Measurements from ENCODE around the gene APOBR.
"Not testable (repeated sequence)": the region's sequence is repeated elsewhere in the genome, so short reads cannot be mapped to it uniquely, and the experiment has no call there.

APOBR gene

GRCh38 chr16:28482026-28482425 lies 12.4 kb upstream of the APOBR start:
- in situ Hi-C loops (cut with MboI; ENCODE audit: low pct_unique_long_range_greater_than_20kb, low sequenced_read_pairs, unreplicated experiment): no loop called here
- TF ChIP-seq CTCF (IDR thresholded peaks at IDR 0.05; ENCODE audit: extremely low read depth, insufficient read depth, missing control alignments): no peak
- DNase-seq (ENCODE audit: low spot score): no peak

- DNase-seq (ENCODE audit: low spot score); in situ Hi-C loops (cut with MboI; ENCODE audit: low pct_unique_long_range_greater_than_20kb, low sequenced_read_pairs, unreplicated experiment): not testable (repeated sequence)
These were observed 11.1 kb upstream of the APOBR start for GRCh38 chr16:28483361-28483760.

- TF ChIP-seq CTCF (IDR thresholded peaks at IDR 0.05; ENCODE audit: extremely low read depth, insufficient read depth, missing control alignments): no peak
- no peak for DNase-seq (ENCODE audit: low spot score)
- in situ Hi-C loops (cut with MboI; ENCODE audit: low pct_unique_long_range_greater_than_20kb, low sequenced_read_pairs, unreplicated experiment): no loop called here
These were observed 8.2 kb upstream of the APOBR start for GRCh38 chr16:28486266-28486665.

GRCh38 chr16:28491230-28491969 lies 3.0 kb upstream of the APOBR start:
- TF ChIP-seq CTCF (IDR thresholded peaks at IDR 0.05; ENCODE audit: extremely low read depth, insufficient read depth, missing control alignments): no peak
- in situ Hi-C loops (cut with MboI; ENCODE audit: low pct_unique_long_range_greater_than_20kb, low sequenced_read_pairs, unreplicated experiment): no loop called here
- DNase-seq (ENCODE audit: low spot score): peak; percentile 24

- no peak for TF ChIP-seq CTCF (IDR thresholded peaks at IDR 0.05; ENCODE audit: extremely low read depth, insufficient read depth, missing control alignments)
- peak; percentile 91 for DNase-seq (ENCODE audit: low spot score)
- in situ Hi-C loops (cut with MboI; ENCODE audit: low pct_unique_long_range_greater_than_20kb, low sequenced_read_pairs, unreplicated experiment): no loop called here
These were observed 2.4 kb upstream of the APOBR start, which contains the start of gene CLN3 for GRCh38 chr16:28491970-28492474. TSS of gene CLN3 (minus strand) at chr16:28492074. CDS start at chr16:28491759, 315 bp downstream.

- in situ Hi-C loops (cut with MboI; ENCODE audit: low pct_unique_long_range_greater_than_20kb, low sequenced_read_pairs, unreplicated experiment): no loop called here
- no peak for DNase-seq (ENCODE audit: low spot score)
- TF ChIP-seq CTCF (IDR thresholded peaks at IDR 0.05; ENCODE audit: extremely low read depth, insufficient read depth, missing control alignments): no peak
These were observed 1.9 kb upstream of the APOBR start for GRCh38 chr16:28492511-28492910.

GRCh38 chr16:28495098-28495793 lies 803 bp downstream of the APOBR start:
- DNase-seq (ENCODE audit: low spot score): peak; percentile 8
- TF ChIP-seq CTCF (IDR thresholded peaks at IDR 0.05; ENCODE audit: extremely low read depth, insufficient read depth, missing control alignments): no peak
- in situ Hi-C loops (cut with MboI; ENCODE audit: low pct_unique_long_range_greater_than_20kb, low sequenced_read_pairs, unreplicated experiment): no loop called here
